PFSK-1 (cell line): ENCODE results near the gene PTPN4.

Experiments
- FOXP2 ChIP-seq: optimal IDR thresholded peaks from 2 replicates; pipeline ENCODE3; 2011; ENCODE audit warnings: borderline replicate concordance, control low read depth, inconsistent platforms; ENCODE audit not compliant: insufficient read depth; ENCODE audit errors: extremely low read length, extremely low read depth
- POLR2AphosphoS5 ChIP-seq: IDR thresholded peaks from 2 replicates; pipeline ENCODE4 v1.6.1; 2012; ENCODE audit warnings: low read depth, mild to moderate bottlenecking, control low read depth, low read length, moderate library complexity
- SIN3A ChIP-seq: IDR thresholded peaks from 2 replicates; pipeline ENCODE4 v1.6.1; 2012; ENCODE audit warnings: mild to moderate bottlenecking, low read length, moderate library complexity, borderline replicate concordance; ENCODE audit not compliant: insufficient read depth
- TAF1 ChIP-seq: IDR thresholded peaks from 2 replicates; pipeline ENCODE4 v1.6.1; 2012; ENCODE audit warnings: low read length, control low read depth, borderline replicate concordance; ENCODE audit not compliant: insufficient read depth
- TF ChIP-seq, protein P1 (sequence below), 2 experiments: IDR thresholded peaks; 2 replicates each; pipeline versions ENCODE4 v1.6.1 to v1.8.0; 2011 to 2012; ENCODE audit warnings: low read depth in 2 of 2, low read length in 2 of 2, control low read depth in 1 of 2, inconsistent platforms in 1 of 2, mild to moderate bottlenecking in 1 of 2, moderate library complexity in 1 of 2; ENCODE audit not compliant: insufficient read depth in 1 of 2

PTPN4 gene

DNA sequence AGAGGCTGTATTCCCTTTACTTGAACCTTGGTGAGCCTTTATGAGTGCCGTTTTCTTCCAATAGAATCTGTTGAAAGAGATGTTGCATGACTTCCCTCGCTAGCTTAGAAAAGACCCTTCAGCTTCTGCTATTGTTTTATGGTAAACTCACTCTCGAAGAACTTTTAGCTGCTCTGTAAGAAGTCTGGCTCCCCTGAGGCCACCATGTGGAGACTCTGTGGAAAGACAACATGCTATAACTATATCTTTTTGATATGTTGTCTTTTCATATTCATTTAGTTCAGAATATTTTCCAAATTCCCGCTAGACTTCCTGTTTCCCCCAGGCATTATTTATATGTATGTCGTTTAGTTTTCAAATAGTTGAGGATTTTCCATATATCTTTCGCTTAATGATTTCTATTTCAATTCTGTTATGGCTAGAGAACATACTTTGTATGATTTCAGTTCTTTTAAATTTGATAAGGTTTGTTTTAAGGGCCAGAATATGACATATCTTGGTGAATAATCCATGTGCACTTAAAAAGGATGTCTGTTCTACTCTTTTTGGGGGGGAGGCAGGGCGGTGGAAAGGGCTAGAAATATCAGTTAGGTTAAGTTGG is 64.1 kb downstream of the PTPN4 start:
- TF ChIP-seq SIN3A (no peak), FOXP2 (no peak), POLR2AphosphoS5 (no peak), TAF1 (no peak)
- TF ChIP-seq, protein P1, sequence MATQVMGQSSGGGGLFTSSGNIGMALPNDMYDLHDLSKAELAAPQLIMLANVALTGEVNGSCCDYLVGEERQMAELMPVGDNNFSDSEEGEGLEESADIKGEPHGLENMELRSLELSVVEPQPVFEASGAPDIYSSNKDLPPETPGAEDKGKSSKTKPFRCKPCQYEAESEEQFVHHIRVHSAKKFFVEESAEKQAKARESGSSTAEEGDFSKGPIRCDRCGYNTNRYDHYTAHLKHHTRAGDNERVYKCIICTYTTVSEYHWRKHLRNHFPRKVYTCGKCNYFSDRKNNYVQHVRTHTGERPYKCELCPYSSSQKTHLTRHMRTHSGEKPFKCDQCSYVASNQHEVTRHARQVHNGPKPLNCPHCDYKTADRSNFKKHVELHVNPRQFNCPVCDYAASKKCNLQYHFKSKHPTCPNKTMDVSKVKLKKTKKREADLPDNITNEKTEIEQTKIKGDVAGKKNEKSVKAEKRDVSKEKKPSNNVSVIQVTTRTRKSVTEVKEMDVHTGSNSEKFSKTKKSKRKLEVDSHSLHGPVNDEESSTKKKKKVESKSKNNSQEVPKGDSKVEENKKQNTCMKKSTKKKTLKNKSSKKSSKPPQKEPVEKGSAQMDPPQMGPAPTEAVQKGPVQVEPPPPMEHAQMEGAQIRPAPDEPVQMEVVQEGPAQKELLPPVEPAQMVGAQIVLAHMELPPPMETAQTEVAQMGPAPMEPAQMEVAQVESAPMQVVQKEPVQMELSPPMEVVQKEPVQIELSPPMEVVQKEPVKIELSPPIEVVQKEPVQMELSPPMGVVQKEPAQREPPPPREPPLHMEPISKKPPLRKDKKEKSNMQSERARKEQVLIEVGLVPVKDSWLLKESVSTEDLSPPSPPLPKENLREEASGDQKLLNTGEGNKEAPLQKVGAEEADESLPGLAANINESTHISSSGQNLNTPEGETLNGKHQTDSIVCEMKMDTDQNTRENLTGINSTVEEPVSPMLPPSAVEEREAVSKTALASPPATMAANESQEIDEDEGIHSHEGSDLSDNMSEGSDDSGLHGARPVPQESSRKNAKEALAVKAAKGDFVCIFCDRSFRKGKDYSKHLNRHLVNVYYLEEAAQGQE (IDR thresholded peaks at IDR 0.05; ENCODE audit: insufficient read depth in 1 of 2, low read depth in 2 of 2, low read length in 2 of 2), result no peak

DNA sequence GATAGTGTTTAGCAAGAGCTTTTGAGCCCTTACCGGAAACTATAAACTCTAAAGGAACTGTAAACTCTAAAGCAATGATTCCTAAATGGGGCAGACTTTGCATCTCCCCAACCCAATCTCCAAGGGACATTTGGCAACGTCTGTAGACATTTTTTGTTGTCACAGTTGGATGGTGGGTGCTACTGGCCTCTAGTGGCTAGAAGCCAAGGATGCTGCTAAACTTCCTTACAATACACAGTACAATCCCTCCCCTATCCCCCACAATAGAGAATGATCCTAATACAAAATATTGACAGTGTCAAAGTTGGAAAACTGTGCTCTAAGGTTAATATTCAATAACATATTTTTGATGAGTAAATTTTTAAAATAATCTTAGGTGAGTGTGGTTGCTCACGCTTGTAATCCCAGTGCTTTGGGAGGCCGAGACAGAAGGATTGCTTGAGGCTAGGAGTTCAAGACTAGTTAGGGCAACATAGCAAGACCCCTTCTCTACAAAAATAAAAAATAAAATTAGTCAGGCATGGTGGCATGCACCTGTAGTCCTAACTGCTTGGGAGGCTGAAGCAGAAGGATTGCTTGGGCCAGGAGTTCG is 66.7 kb downstream of the PTPN4 start:
- TF ChIP-seq TAF1 (no peak), POLR2AphosphoS5 (no peak), FOXP2 (no peak), SIN3A (no peak)
- TF ChIP-seq, protein P1 (IDR thresholded peaks at IDR 0.05; ENCODE audit: insufficient read depth in 1 of 2, low read depth in 2 of 2, low read length in 2 of 2), result no peak

DNA sequence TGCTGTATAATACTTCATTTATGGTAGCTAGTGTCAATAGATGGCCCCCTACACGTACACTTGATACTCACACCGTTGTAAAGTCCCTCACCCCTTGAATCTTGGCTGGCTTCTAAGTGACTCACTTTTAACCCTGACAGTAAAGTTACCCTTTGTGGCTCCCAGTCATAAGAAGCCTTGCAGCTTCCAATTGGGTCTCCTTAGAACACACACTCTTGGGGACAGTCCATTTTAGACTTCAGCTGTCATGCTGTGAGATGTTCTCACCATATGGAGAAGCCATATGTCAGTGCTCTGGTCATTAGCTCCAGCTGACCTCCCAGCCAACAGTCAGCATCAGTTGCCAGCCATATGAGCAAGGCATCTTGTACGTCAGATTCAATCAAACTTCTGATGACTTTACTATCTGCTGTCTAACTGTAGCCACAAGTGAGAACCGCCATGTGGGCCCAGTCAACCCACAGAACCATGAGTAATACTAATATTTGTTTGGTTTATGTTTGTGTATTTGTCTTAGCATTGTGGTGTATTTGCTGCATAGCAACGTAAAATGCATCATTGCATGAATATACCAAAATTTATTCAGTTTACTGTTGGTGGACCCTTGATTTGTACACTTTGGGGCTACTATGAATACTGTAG is 68.3 kb downstream of the PTPN4 start:
- TF ChIP-seq SIN3A, result no peak
- no peak for TF ChIP-seq POLR2AphosphoS5
- TF ChIP-seq TAF1, result no peak
- no peak for TF ChIP-seq FOXP2
- TF ChIP-seq, protein P1 (IDR thresholded peaks at IDR 0.05; ENCODE audit: insufficient read depth in 1 of 2, low read depth in 2 of 2, low read length in 2 of 2), result no peak

DNA sequence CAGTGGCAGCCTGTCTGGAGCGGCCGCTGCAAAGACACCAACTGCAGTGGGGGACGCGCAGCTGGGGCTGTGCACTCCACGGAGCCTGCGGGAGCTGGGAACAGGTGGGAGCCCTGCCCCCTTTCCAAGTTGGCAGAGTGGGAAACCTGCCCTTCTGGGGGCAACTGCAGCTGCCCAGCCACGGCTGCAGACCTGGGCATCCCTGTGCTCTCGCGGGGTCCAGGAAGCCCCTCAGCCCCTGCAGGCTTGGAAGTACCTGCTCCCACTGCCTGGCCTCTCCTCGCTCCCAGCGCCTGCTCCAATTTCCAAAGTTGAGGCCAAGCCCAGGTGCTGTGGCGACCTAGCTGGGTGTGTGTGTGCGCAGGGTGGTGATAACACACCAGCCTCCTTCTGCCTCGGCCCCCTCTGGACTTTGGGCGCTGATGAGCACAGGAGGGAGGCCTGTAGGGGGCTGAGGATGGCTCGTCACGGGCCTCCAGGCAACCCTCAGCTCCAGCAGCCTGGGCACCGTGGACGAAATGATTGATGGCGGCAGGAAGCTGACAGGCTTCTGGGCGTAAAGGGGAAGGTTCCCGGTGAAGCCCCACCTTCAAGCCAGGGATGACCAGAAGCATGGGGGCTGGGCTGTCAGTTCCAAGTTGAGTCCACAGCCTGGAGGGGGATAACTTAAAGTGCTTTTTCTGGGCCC is 76.9 kb downstream of the PTPN4 start:
- TF ChIP-seq SIN3A (no peak), TAF1 (no peak), POLR2AphosphoS5 (no peak), FOXP2 (no peak)
- TF ChIP-seq, protein P1 (IDR thresholded peaks at IDR 0.05; ENCODE audit: insufficient read depth in 1 of 2, low read depth in 2 of 2, low read length in 2 of 2), result no peak
